HCT116 (cell line): ENCODE results near the gene PRKG1. TPM values are rescaled to one million over a fixed set of nuclear protein-coding genes. Genes with fewer than 3 reads are reported as not detected.
"Not testable (repeated sequence)": the region's sequence is repeated elsewhere in the genome, so short reads cannot be mapped to it uniquely, and the experiment has no call there.

ENCODE experiments used
- ATAC-seq: fragments of 200-7000 bp; cut with Tn5 transposase; 2 replicates; pipeline ENCODE4 v1.9.1; 2020; ENCODE audit warnings: mild to moderate bottlenecking, moderate library complexity
- BruUV-seq: library from RNA; stranded (reverse); fragments of 400-500 nt; replicated peaks from 2 replicates; lab custom pipeline; 2021; lab: Mats Ljungman, UMichigan
- CTCF ChIA-PET: fragments of 300-600 bp; sonication (Branson Sonifier 250); formaldehyde crosslinking; loops from one replicate; lab custom pipeline; 2021; ENCODE audit warnings: antibody characterized with exemption; lab: Charles Lee
- POLR2A ChIA-PET: fragments of 300-600, 350-600 bp; sonication (Branson Sonifier 250); formaldehyde crosslinking; loops from one replicate; lab custom pipeline; 2021; ENCODE audit warnings: antibody characterized with exemption; lab: Charles Lee
- RAD21 ChIA-PET, 2 experiments: fragments of 300-600 bp; sonication (Branson Sonifier 250); formaldehyde crosslinking; loops; one replicate each; lab custom pipeline; 2023; ENCODE audit warnings: low total read pairs in 2 of 2; ENCODE audit not compliant: uncharacterized antibody in 2 of 2, unreplicated experiment in 2 of 2, low non-redundant PET in 1 of 2; lab: Charles Lee
- DNase-seq: peaks from one replicate; pipeline ENCODE4 v3.0.0-alpha.2; 2010; ENCODE audit warnings: low read depth, low spot score
- H2AFZ ChIP-seq: fragments of 200-600 bp; shearing (Covaris generic), sonication (generic); 2 replicates; pipeline ENCODE4 v1.6.1; 2017; ENCODE audit warnings: low read depth, mixed run types, mixed read lengths, antibody characterized with exemption, low read length; ENCODE audit not compliant: poor library complexity, severe bottlenecking
- H3K27ac ChIP-seq: 2 replicates; pipeline ENCODE4 v1.5.1; 2012; ENCODE audit warnings: low read depth, low read length
- H3K27me3 ChIP-seq: fragments of 200-600 bp; sonication (generic); 2 replicates; pipeline ENCODE4 v1.6.1; 2016; ENCODE audit warnings: mixed run types, low read length, mixed read lengths; ENCODE audit not compliant: insufficient read depth
- H3K36me3 ChIP-seq, 2 experiments: fragments of 200-500 bp in 1 of 2; fragments of 200-600 bp in 1 of 2; sonication (Bioruptor generic) in 1 of 2; sonication (generic) in 1 of 2; 2 replicates each; pipeline versions ENCODE4 v1.5.1 to v1.6.1; 2014 to 2016; ENCODE audit warnings: low read length in 2 of 2, inconsistent platforms in 1 of 2, mixed read lengths in 1 of 2, mixed run types in 1 of 2; ENCODE audit not compliant: insufficient read depth in 2 of 2, control insufficient read depth in 1 of 2
- H3K4me1 ChIP-seq, 2 experiments: fragments of 200-600 bp in 1 of 2; sonication (generic) in 1 of 2; 2 replicates each; pipeline versions ENCODE4 v1.5.1 to v1.6.1; 2012 to 2017; ENCODE audit warnings: low read length in 2 of 2, inconsistent platforms in 1 of 2, mild to moderate bottlenecking in 1 of 2, mixed read lengths in 1 of 2, mixed run types in 1 of 2, moderate library complexity in 1 of 2; ENCODE audit not compliant: insufficient read depth in 2 of 2, control insufficient read depth in 1 of 2
- H3K4me2 ChIP-seq: fragments of 200-600 bp; sonication (generic); 2 replicates; pipeline ENCODE4 v1.6.1; 2017; ENCODE audit warnings: mixed run types, low read length, mixed read lengths
- H3K4me3 ChIP-seq, 2 experiments: fragments of 200-600 bp in 1 of 2; sonication (generic) in 1 of 2; replicated peaks in 1 of 2; 2 replicates each; pipeline ENCODE4 v1.5.1; 2011 to 2016; ENCODE audit warnings: low read length in 2 of 2, control low read depth in 1 of 2, low read depth in 1 of 2, mild to moderate bottlenecking in 1 of 2, mixed read lengths in 1 of 2, mixed run types in 1 of 2
- H3K79me2 ChIP-seq: fragments of 200-600 bp; sonication (generic); 2 replicates; pipeline ENCODE4 v1.6.1; 2017; ENCODE audit warnings: mild to moderate bottlenecking, mixed run types, low read length, moderate library complexity, mixed read lengths; ENCODE audit not compliant: insufficient read depth
- H3K9ac ChIP-seq: fragments of 200-600 bp; sonication (generic); 2 replicates; pipeline ENCODE4 v1.6.1; 2016; ENCODE audit warnings: low read length, mixed read lengths
- H3K9me2 ChIP-seq: fragments of 200-600 bp; sonication (generic), shearing (Covaris generic); 2 replicates; pipeline ENCODE4 v1.6.1; 2017; ENCODE audit warnings: mixed run types, mild to moderate bottlenecking, moderate library complexity; ENCODE audit not compliant: insufficient read depth
- H3K9me3 ChIP-seq, 2 experiments: fragments of 200-500 bp in 1 of 2; fragments of 200-600 bp in 1 of 2; sonication (Bioruptor generic) in 1 of 2; sonication (generic) in 1 of 2; 2 replicates each; pipeline ENCODE4 v1.6.1; 2014 to 2017; ENCODE audit warnings: low read length in 2 of 2, mixed read lengths in 2 of 2, inconsistent platforms in 1 of 2, low read depth in 1 of 2, mild to moderate bottlenecking in 1 of 2, mixed run types in 1 of 2, moderate library complexity in 1 of 2; ENCODE audit not compliant: control insufficient read depth in 1 of 2, insufficient read depth in 1 of 2
- H4K20me1 ChIP-seq: fragments of 200-600 bp; sonication (generic), shearing (Covaris generic); 2 replicates; pipeline ENCODE4 v1.6.1; 2017; ENCODE audit warnings: mixed run types, mild to moderate bottlenecking, moderate library complexity; ENCODE audit not compliant: insufficient read depth
- ELF1 ChIP-seq: IDR thresholded peaks from 2 replicates; pipeline ENCODE4 v1.6.1; 2012; ENCODE audit warnings: low read depth, borderline replicate concordance
- EZH2phosphoT487 ChIP-seq: fragments of 200-600 bp; IDR thresholded peaks from 2 replicates; pipeline ENCODE4 v1.6.1; 2018; ENCODE audit warnings: antibody characterized with exemption, borderline replicate concordance
- JUND ChIP-seq: IDR thresholded peaks from 2 replicates; pipeline ENCODE4 v1.6.1; 2012
- RAD21 ChIP-seq: IDR thresholded peaks from 2 replicates; pipeline ENCODE4 v1.6.1; 2012; ENCODE audit warnings: low read depth, mild to moderate bottlenecking
- SIN3A ChIP-seq: IDR thresholded peaks from 2 replicates; pipeline ENCODE4 v1.6.1; 2012; ENCODE audit warnings: low read depth
- TCF7L2 ChIP-seq: IDR thresholded peaks from 2 replicates; pipeline ENCODE4 v1.7.0; 2011; ENCODE audit warnings: borderline replicate concordance, inconsistent platforms; ENCODE audit not compliant: insufficient read depth, insufficient read length; ENCODE audit errors: extremely low read depth
- ZFX ChIP-seq: fragments of 450-650 bp; IDR thresholded peaks from 2 replicates; pipeline ENCODE4 v1.6.1; 2017
- ZNF274 ChIP-seq: fragments of 200-500 bp; sonication (Bioruptor generic); IDR thresholded peaks from 2 replicates; pipeline ENCODE4 v1.6.1; 2014; ENCODE audit warnings: mild to moderate bottlenecking, low read depth, low read length, inconsistent platforms
- intact Hi-C: fragments of 100-400 bp; cut with micrococcal nuclease; formaldehyde crosslinking; loops from 2 replicates; pipeline ENCODE4 v1.10.0; 2022
- total RNA-seq: library from RNA; stranded (reverse); gene quantifications from one replicate; pipeline ENCODE4 v1.2.1, GENCODE V29; 2021; ENCODE audit not compliant: unreplicated experiment
- TF ChIP-seq, protein P1 (sequence below): IDR thresholded peaks from 2 replicates; pipeline ENCODE4 v1.6.1; 2012

Gene PRKG1
- total RNA-seq, 1 experiment from 2014 or later, result 1.4 TPM

DNA sequence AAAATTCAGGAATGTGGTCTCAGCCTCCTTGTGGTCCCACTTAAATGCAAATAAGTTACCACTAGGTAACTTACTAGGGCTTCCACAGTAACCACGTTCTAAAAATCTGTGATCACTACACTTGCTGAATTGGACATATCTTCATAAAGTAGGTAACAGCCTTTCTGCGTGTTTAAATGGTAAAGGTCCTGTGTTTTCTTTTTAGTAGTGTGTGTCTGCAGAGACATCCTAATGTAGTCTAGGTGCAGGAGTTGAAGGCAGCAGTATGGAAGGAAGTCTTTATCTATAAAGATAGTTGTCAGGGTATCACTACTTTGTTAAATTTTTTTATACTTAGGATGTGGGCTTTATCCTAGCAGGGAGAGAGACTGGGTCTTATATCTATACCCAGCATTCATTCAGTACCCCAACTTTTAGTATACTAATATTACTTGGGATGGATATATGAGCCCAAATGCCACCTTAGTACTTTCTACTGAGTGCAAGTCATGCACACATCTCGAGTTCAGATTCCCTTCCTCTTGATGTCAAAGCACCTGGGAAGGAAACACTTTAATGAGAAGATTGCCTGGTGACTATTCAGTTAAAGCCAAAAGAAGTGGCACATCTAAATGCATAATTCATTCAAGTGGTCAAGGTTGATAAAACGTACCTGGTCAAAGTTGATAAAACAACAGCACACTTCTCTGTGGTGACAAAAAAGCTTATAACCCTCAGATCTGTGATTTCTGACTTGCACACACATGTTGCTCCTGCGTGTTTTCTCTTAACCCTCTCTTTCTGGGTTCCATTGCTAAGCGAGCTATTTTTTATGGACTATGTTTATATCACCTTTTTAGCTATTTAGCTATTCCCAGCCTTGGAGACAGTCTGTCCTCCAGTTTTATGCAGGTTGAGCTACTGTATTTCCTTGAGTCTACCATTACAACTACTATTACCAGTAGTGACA lies 958.7 kb downstream of the PRKG1 start:
- H3K9me3 ChIP-seq, result no peaks in the 10 kb centered on the region
- no peak for DNase-seq
- intact Hi-C loops, result no loop called here
- no peak for ATAC-seq
- POLR2A ChIA-PET, result no interaction called here
- CTCF ChIA-PET, result no interaction called here
- no peak overlapping the region for H2AFZ ChIP-seq
- no peak overlapping the region for H3K9ac ChIP-seq
- BruUV-seq, result no TSS peak
- no peak overlapping the region for H3K4me3 ChIP-seq
- no peaks in the 10 kb centered on the region for H3K79me2 ChIP-seq
- RAD21 ChIA-PET, result no interaction called here
- no peaks in the 10 kb centered on the region for H3K36me3 ChIP-seq
- no peaks in the 10 kb centered on the region for H4K20me1 ChIP-seq
- H3K4me1 ChIP-seq, result no peaks in the 10 kb centered on the region
- TF ChIP-seq ELF1 (no peak), EZH2phosphoT487 (no peak), ZNF274 (no peak), TCF7L2 (no peak), SIN3A (no peak), RAD21 (no peak), JUND (no peak), ZFX (no peak)
- TF ChIP-seq, protein P1, sequence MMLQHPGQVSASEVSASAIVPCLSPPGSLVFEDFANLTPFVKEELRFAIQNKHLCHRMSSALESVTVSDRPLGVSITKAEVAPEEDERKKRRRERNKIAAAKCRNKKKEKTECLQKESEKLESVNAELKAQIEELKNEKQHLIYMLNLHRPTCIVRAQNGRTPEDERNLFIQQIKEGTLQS, result no peak
- no peak overlapping the region for H3K27ac ChIP-seq
- no peaks in the 10 kb centered on the region for H3K9me2 ChIP-seq
- no peak overlapping the region for H3K4me2 ChIP-seq
- H3K27me3 ChIP-seq, result no peaks in the 10 kb centered on the region

DNA sequence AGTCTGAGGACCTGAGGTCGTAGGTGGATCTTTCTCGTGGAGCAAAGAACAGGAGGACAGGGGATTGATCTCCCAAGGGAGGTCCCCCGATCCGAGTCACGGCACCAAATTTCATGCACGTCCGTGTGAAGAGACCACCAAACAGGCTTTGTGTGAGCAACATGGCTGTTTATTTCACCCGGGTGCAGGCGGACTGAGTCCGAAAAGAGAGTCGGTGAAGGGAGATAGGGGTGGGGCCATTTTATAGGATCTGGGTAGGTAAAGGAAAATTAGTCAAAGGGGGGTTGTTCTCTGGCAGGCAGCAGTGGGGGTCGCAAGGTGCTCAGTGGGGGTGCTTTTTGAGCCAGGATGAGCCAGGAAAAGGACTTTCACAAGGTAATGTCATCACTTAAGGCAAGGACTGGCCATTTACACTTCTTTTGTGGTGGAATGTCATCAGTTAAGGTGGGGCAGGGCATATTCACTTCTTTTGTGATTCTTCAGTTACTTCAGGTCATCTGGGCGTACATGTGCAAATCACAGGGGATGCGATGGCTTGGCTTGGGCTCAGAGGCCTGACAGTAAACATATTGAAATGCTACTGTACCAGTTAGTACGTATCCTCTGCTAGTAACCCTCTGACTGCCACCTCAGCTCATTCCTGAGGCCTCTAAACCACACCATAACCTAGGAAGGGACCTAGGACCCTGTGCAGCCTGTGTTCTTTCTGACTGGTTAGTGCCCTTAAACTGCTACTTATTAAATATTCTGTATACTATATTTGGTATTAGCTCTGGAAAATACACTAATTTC lies 964.9 kb downstream of the PRKG1 start:
- RAD21 ChIA-PET, H3K4me1 ChIP-seq, H3K4me2 ChIP-seq, intact Hi-C loops, CTCF ChIA-PET, H3K9me3 ChIP-seq, H3K27ac ChIP-seq, ATAC-seq, DNase-seq, H3K4me3 ChIP-seq, H3K79me2 ChIP-seq, BruUV-seq, H2AFZ ChIP-seq, H3K36me3 ChIP-seq, POLR2A ChIA-PET, H3K9me2 ChIP-seq, H3K27me3 ChIP-seq, H4K20me1 ChIP-seq, H3K9ac ChIP-seq: not testable (repeated sequence)
